Mesothelial cell of epicardium (in vitro differentiated cells): ENCODE results near the gene PTPRCAP. TPM values are rescaled to one million over a fixed set of nuclear protein-coding genes. Genes with fewer than 3 reads are reported as not detected.
"Not testable (repeated sequence)": the region's sequence is repeated elsewhere in the genome, so short reads cannot be mapped to it uniquely, and the experiment has no call there.

Source experiments
- DNase-seq, 2 experiments: peaks; one replicate each; pipeline ENCODE4 v3.0.0; 2021; ENCODE audit warnings: low spot score in 2 of 2; ENCODE audit not compliant: unreplicated experiment in 2 of 2
- H3K27ac Mint-ChIP-seq: 2 replicates; pipeline ENCODE4 v1.8.0; 2021; ENCODE audit warnings: mixed read lengths
- H3K27me3 Mint-ChIP-seq: 2 replicates; pipeline ENCODE4 v1.8.0; 2021; ENCODE audit warnings: low read depth, mixed read lengths
- H3K36me3 Mint-ChIP-seq: 2 replicates; pipeline ENCODE4 v1.8.0; 2021; ENCODE audit warnings: mixed read lengths
- H3K4me1 Mint-ChIP-seq: 2 replicates; pipeline ENCODE4 v1.8.0; 2021; ENCODE audit warnings: mixed read lengths
- H3K4me3 Mint-ChIP-seq: 2 replicates; pipeline ENCODE4 v1.8.0; 2021; ENCODE audit warnings: mild to moderate bottlenecking, moderate library complexity, mixed read lengths
- H3K9me3 Mint-ChIP-seq: 2 replicates; pipeline ENCODE4 v1.8.0; 2021; ENCODE audit warnings: mixed read lengths
- CTCF ChIP-seq: fragments of 200-600 bp; sonication (generic); IDR thresholded peaks from one replicate; pipeline ENCODE4 v1.5.0; 2021; ENCODE audit warnings: antibody characterized with exemption; ENCODE audit not compliant: unreplicated experiment
- total RNA-seq: library from RNA; stranded (reverse); gene quantifications from 3 replicates; pipeline ENCODE4 v1.2.1, GENCODE V29; 2021

Gene PTPRCAP, protein sequence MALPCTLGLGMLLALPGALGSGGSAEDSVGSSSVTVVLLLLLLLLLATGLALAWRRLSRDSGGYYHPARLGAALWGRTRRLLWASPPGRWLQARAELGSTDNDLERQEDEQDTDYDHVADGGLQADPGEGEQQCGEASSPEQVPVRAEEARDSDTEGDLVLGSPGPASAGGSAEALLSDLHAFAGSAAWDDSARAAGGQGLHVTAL
- 1.4 to 1.8 TPM (median 1.6 TPM) in 3 replicates for total RNA-seq

DNA sequence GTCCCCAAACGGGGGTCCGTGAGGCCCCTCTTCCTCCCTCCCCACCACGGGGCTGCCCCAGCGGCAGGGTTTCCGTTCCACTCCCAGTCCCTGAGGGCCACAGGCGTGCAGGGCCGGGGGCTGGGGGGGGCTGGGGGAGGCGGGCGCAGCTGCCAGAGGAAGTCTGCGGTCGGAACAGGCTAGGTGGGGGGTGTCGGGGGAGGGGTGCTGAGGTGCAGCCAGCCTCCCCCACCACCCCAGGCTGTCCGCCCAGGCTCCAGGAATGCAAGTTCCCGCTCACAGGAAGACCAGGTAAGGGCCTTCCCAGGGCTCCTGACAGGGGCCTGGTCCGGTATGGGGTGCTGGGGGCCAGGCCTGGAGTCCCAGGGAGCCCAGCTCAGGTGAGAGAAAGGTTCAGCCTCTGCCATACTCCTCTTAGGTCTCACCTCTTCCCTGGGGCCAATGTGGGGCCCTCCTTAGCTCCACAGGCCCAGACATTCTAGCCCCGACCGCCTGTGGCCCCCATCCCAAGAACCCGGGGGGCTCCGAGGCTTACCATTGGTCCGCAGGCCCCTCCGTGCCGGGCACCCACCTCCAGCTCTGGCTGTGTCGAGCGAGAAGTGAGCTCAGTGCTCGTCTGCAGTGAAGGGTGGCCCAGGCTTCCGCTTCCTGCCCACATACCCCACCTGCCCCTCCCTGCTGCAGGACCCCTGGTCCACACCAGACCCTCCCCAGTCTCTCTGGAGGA, at the start of gene PTPRCAP:
Gene PTPRCAP (minus strand): TSS at position 601 of the 727 bp plus-strand sequence. CDS start 63 bp downstream, at position 538.
- Mint-ChIP-seq H3K9me3 (no peaks in the 10 kb centered on the region), H3K27ac (peak within 1 kb of the TSS; percentile 34), H3K4me1 (peaks cover 3% of the 10 kb centered on the region), H3K27me3 (no peaks in the 10 kb centered on the region), H3K4me3 (no peak within 1 kb of the TSS), H3K36me3 (peaks cover 3% of the 10 kb centered on the region)
- no peak for DNase-seq
- no peak for TF ChIP-seq CTCF

- Mint-ChIP-seq H3K27ac (no peak overlapping the region), H3K9me3 (no peaks in the 10 kb centered on the region), H3K36me3 (peaks cover 20% of the 10 kb centered on the region), H3K27me3 (no peaks in the 10 kb centered on the region), H3K4me3 (no peak overlapping the region), H3K4me1 (peaks cover 31% of the 10 kb centered on the region)
- no peak for TF ChIP-seq CTCF
- no peak for DNase-seq
These were observed 49.2 kb upstream of the PTPRCAP start for GRCh38 chr11:67486481-67487195.

- peaks cover 17% of the 10 kb centered on the region for H3K36me3 Mint-ChIP-seq
- H3K4me3 Mint-ChIP-seq, H3K27me3 Mint-ChIP-seq, H3K27ac Mint-ChIP-seq, DNase-seq, H3K9me3 Mint-ChIP-seq: not testable (repeated sequence)
- H3K4me1 Mint-ChIP-seq, result peaks cover 31% of the 10 kb centered on the region
These were observed 48.4 kb upstream of the PTPRCAP start for GRCh38 chr11:67485873-67486361.

GRCh38 chr11:67484847-67485311, 47.4 kb upstream of the PTPRCAP start:
- H3K27ac Mint-ChIP-seq, result no peak overlapping the region
- peak overlapping the region; percentile 82 for H3K4me3 Mint-ChIP-seq
- no peaks in the 10 kb centered on the region for H3K27me3 Mint-ChIP-seq
- DNase-seq, result no peak
- TF ChIP-seq CTCF, result no peak
- H3K9me3 Mint-ChIP-seq, result no peaks in the 10 kb centered on the region
- H3K36me3 Mint-ChIP-seq, result peaks cover 15% of the 10 kb centered on the region
- peaks cover 31% of the 10 kb centered on the region for H3K4me1 Mint-ChIP-seq

DNA sequence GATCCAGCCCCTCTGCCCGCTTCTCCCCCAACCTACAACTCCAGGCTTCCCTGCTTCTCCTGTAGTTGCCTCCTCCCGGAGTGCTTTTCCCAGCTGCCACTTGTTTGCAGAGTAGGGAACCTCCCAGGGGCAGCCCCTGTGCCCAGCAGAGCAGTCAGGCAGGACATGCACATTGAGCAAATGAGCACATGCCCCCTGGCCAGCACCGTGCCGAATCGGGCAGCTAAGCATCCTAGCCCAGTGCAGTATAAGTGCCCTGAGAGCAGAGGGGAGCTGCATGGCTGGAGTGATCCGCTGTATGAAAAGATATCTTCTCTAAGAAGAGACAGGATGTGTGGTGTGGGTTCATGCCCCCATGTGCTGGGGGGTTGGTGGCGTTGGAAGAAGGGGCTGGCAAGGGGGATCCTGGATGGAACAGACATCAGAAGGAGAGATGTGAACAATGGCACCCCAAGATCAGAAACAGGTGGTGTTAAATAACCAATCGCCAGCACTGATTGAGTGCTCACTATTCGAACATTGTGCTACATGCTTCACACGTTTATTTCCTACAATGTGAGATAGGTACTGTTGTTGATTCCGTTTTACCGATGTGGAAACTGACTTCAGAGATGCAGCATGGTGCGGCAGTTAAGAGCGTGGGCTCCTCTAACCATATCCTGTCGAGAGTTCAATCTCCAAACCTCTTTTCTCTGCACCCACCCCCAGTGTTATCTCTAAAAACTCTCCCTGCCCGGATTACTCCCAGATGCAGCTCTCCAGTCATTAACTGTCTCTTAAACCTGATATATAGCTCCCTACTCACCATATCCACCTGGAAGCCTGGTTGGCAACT, 46.6 kb upstream of the PTPRCAP start:
- Mint-ChIP-seq H3K27ac (peak overlapping the region; percentile 47), H3K27me3 (no peaks in the 10 kb centered on the region), H3K4me1 (peaks cover 31% of the 10 kb centered on the region), H3K4me3 (peak overlapping the region; percentile 82), H3K9me3 (no peaks in the 10 kb centered on the region), H3K36me3 (peaks cover 11% of the 10 kb centered on the region)
- no peak for DNase-seq
- no peak for TF ChIP-seq CTCF
